ENCODE data around the gene WASHC2A.
"Not testable (repeated sequence)": the region's sequence is repeated elsewhere in the genome, so short reads cannot be mapped to it uniquely, and the experiment has no call there.

The WASHC2A gene

DNA sequence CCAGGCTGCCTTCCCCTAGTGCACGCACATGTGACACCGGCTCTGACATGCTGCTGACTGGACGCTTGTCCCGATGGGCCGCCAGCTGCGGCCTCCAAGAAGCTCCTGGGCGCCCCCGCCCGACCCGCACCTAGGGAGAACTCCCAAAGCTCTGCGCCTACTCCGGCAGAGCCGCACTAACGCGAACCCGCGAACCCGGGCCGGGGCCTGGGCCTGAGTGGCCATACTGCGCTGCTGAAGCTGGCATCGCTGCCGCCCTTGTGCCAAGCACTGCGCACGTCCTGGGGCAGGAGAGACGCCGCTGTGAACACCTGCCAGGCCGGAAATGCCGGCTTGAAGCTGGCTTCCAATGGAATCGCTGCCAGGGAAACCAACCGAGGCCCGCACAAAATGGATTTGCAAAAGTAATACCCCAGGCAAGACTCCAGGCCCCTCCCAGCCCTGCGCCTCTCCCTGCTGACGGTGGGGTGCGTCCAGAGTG is 85.1 kb downstream of the WASHC2A start:
- DNase-seq = no peak

GRCh38 chr10:50157868-50158267 is 90.1 kb downstream of the WASHC2A start:
- not testable (repeated sequence) for DNase-seq

DNA sequence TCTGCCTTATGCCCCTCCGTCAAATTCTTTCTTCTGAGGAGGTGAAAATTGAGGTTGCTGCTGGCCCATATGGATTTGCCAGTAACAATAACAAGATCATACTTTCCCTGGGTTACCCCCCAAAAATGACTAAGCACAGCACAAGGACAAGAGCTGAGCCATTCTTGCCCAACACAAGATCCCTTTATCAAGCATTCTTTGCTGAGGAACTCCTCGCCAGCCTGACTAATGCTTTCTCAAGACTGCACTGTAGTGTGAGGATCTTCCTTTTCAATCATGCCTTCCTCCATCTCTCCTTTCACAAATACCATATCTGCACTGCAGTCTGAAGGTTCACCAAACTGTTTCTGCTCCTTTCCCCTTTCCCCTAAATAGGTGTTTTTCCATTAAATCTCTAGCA is 92.1 kb downstream of the WASHC2A start:
- not testable (repeated sequence) for DNase-seq

DNA sequence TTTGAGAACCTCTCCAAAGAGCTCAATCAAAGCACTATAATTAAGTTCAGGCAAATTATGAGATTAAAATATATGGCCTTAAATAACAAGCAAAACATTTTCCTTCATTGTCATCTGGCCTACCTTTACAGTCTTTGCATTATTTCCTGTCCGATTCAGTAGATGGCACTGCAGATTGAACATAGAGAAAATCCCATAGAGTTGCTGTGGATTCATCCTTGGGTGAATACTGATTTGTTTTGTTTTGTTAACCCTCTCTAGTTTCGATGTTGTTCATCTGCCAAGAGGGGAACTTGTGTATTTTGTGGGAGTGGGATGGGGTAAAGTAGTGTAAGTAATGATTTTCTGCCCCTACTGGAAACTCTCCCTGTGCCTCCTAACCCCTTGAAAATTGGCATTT is 97.3 kb downstream of the WASHC2A start:
- not testable (repeated sequence) for DNase-seq

GRCh38 chr10:50167833-50168232 is 100.1 kb downstream of the WASHC2A start:
- not testable (repeated sequence) for DNase-seq

DNA sequence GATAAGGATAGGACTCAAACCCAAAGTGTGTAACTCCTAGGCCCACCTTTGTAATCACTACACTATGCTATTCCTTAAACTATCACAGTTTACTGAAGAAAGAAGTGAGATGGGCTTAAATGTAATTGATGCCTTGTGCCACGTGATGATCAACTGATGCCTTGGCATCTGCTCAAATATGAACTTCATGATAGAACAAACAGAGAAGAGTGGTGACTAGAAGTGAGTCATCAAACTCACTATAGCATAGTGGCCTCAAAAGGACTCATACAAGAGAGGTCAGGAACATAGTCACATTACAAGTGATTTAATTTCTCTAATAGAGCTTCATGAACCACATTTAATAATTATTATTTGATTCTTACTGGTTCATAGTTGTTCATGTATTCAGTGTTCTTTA is 101.8 kb downstream of the WASHC2A start:
- not testable (repeated sequence) for DNase-seq

DNA sequence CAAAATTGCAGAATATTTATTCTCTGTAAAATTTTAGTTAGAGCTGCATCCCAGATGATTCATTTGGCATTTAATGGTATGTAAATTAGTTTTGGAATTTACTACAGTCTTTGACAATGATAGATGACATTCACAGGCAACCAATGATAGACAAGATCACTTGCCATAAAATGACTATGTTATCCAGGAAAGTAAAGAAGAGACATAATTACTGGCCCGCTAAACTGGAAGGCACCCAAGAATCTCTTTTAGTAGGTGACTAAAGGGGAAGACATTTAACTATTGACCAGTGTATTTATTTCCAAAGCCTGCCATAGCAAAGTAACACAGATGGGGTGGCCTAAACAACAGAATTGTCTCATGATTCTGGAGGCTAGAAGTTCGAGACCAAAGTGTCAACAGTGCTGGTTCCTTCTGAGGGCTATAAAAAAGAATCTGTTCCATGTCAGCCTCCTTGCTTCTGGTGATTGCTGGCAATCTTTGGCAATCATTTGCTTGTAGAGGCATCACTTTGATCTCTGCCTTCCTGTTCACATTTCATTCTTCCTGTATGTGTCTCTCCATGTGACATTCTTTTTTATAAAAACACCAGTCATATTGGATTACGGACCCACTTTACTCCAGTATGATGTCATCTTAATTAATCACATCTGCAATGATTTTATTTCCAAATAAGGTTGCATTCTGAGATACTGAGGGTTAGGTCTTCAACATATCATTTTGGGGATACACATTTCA is 107.2 kb downstream of the WASHC2A start:
- DNase-seq = not testable (repeated sequence)
